ENCODE measurements around the gene IST1.

IST1 gene

GRCh38 chr16:71954699-71955195, 59.4 kb downstream of the IST1 start:
- H3K4me3 ChIP-seq (replicated peaks; ENCODE audit: low read depth, low read length): no peak overlapping the region
- TF ChIP-seq CTCF (IDR thresholded peaks at IDR 0.05; ENCODE audit: low read length, missing control alignments): no peak
- DNase-seq (ENCODE audit: low read depth): no peak

- H3K4me3 ChIP-seq (replicated peaks; ENCODE audit: low read depth, low read length): no peak overlapping the region
- DNase-seq (ENCODE audit: low read depth): peak; percentile 28
- TF ChIP-seq CTCF (IDR thresholded peaks at IDR 0.05; ENCODE audit: low read length, missing control alignments): no peak
Observed at GRCh38 chr16:71956486-71956885, 61.2 kb downstream of the IST1 start.

GRCh38 chr16:71961066-71962039, 66.0 kb downstream of the IST1 start:
- peak; percentile 92 for DNase-seq (ENCODE audit: low read depth)

GRCh38 chr16:71963125-71963875, 68.0 kb downstream of the IST1 start:
- H3K4me3 ChIP-seq (replicated peaks; ENCODE audit: low read depth, low read length): no peak overlapping the region
- no peak for DNase-seq (ENCODE audit: low read depth)
- TF ChIP-seq CTCF (IDR thresholded peaks at IDR 0.05; ENCODE audit: low read length, missing control alignments): no peak

More at GRCh38 chr16:71961066-71962039, 66.0 kb downstream of the IST1 start:
- no peak overlapping the region for H3K4me3 ChIP-seq (replicated peaks; ENCODE audit: low read depth, low read length)
- peak; percentile 78 for TF ChIP-seq CTCF (IDR thresholded peaks at IDR 0.05; ENCODE audit: low read length, missing control alignments)

GRCh38 chr16:71965223-71965622, 69.9 kb downstream of the IST1 start:
- no peak overlapping the region for H3K4me3 ChIP-seq (replicated peaks; ENCODE audit: low read depth, low read length)
- no peak for TF ChIP-seq CTCF (IDR thresholded peaks at IDR 0.05; ENCODE audit: low read length, missing control alignments)
- no peak for DNase-seq (ENCODE audit: low read depth)

DNA sequence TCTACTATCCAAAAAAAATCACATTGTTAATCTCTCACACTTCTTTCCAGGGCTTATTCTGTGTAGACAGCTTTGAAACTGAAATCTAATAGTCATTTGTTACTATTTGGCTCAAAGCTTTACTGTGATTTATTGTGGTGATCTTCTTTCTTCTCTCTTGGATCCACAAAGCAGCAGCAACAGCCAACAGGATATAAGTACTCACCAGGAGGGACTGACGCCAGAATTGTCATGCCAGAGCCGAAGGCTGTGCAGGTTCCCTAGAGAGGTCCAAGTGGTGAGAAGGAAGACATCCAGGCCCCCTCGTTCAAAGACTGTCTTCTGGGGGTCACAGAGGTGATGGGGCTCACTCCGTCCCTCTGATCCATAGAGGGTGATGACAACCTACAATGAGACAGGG, 71.6 kb downstream of the IST1 start:
- DNase-seq (ENCODE audit: low read depth): no peak
- no peak for TF ChIP-seq CTCF (IDR thresholded peaks at IDR 0.05; ENCODE audit: low read length, missing control alignments)
- H3K4me3 ChIP-seq (replicated peaks; ENCODE audit: low read depth, low read length): no peak overlapping the region
